NCI-H526 treated with DMSO at 0.1 percent for 48 hours (cell line): ENCODE measurements around the gene LYL1.
A peak's percentile ranks its signal among the peaks of the same experiment; 100 is the strongest.

ENCODE experiments used
- DNase-seq: peaks from one replicate; lab custom pipeline; 2025; lab: John Stamatoyannopoulos, UW

Gene LYL1

DNA sequence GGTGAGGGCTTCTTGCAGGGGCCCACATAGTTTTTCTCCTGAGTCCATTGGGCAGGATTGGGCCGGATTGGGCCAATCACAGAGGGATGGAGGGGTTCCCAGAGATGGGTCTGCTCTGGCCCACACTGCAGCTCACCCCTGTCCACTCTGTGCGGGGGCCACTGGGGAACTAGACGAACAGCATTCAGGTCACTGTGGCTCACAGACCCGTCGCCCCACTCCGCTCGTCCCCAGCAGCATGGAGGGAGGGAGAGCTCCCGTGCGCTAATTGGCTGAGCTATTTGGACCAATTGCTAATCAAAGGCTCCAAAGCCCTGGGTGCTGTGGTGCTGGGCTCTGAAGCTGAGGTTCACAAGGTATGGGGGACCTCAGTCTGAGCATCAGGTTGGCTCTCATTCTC is 26.7 kb upstream of the LYL1 start:
- DNase-seq, result no peak

DNA sequence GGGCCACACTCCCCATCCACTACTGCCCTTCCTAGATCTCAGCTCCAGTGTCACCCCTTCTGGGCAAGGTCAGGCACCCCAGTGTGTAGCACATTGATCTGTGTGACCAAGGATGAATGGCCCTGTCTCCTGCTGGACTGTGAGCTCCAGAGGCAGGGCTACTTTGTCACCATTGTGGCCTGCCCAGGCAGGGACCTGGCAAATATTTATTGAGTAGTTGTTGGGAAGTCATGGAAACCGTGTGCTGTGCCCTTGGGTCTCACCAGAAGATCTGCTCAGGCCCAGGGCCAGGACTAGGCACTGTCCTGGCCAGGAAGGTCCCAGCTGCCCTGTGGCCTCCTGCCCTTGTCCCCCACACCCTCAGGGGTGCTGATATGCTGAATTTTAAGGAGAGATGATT is 25.9 kb upstream of the LYL1 start:
- no peak for DNase-seq

DNA sequence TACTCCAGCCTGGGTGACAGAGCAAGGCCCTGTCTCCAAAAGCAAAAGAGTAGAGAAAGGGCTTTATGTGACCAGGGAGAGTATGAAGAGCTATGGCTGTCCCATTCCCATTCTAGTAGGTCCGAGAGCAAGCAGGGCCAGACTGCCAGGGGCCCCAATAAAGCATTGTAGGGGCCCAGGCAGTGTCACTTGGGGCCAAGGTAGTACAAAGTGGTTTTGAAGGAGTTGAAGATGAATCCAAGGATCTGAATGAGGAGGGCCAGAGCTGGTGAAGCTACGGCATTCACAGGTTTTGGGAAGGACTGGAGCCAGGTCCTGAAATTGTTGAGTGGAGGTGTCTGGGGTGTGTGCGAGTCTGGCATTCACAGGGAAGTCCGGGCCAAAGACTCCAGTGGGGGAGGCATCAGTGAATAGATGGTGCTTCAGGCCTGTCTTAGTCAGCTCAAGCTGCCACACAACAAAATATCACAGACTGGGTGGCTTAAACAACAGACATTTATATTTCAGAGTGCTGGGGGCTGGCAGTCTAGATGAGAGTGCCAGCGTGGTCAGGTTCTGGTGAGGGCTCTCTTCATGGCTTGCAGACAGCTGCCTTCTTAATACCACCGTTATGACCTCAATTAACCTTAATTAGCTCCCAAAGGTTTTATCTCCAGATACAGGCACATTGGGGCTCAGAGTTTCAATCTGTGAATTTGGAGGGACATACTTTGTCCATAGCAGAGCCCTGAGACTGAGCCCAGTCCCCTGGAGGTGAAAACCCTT is 25.3 kb upstream of the LYL1 start:
- no peak for DNase-seq

DNA sequence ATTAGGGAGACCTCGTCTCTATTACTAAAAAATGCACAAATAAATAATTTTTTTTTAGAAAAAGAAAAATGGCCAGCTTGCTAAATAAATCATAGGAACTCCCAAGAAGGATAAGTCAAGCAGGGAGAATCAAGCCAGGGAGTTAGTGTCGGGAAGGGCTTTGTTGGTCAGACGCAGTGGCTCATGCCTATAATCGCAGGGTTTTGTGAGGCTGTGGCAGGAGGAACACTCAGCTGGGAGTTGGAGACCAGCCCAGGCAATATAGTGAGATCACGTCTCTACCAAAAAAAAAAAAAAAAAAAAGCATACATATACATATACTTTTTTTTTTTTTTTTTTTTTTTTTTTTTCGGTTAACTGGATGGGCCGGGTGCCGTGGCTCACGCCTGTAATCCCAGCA is 24.4 kb upstream of the LYL1 start:
- no peak for DNase-seq

DNA sequence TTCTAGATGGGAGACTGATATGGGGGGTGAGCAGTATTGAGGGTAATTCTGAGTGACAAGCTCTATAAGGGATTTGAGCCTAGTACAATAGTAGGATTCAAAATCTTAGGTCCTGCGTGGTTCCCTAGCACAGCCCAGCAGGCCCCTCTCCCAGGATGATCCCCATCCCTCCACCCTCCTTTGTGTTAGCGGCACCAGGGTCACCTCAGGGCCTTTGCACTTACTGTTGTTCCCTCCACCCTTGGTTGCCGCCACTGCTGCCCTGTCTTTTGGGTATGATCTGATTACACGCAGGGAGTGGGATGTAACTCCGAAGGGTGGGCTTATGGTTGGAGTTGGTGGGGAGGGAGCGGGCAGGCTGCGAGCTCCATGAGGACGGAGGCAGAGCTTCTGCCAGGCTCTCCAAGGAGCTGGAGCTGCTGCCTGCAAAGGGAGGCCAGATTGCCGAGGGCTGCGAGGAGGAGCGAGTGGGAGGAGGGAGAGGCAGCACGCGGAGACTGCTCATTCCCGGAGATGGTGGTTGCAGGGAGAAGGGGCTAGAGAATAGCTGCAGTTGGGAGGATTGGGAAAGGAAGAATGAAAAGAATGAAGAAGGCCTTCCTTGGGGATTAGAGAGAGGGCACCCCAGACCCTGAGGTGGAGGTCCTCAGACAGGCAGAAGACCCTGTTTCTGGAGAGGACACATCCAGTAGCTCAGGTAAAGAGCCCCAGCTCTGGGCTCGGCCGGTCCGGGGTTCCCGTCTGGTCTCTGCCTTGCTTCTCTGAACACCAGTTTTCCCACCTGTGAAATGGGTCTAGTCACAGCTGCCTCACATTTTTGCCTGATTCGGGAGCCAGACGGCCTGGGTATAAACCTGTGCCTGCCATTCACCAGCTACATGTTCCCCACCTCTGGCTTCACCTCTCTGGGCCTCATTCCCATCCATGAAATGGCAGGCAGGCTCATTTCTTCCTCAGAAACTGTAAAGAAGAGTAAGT is 20.6 kb upstream of the LYL1 start:
- DNase-seq, result no peak

DNA sequence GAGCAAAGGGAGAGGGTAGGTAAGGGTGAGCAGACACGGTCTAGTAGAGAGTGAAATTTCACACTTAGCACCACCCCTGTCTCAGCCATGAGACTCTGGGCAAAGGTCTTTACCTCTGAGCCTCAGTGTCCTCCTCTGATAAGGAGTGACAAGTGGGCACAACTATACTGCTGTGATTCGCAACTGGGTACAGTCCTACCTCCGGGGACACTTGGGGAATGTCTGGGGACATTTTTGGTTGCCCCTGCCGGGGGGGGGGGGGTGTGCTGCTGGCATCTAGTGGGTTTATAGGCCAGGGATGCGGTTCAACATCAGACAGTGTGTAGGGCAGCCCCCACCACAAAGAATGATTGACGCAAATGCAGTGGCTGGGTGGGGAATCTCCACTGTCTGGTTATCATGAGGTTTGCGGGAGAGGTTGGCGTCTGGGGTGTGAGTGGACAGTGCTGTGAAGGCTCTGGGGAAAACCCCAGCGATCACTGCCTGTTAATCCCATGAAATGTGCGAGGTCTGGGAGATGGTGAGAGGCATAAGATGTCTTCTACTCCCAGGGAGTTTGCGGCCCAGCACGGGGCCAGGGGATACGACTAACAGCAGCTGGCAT is 19.7 kb upstream of the LYL1 start:
- no peak for DNase-seq

DNA sequence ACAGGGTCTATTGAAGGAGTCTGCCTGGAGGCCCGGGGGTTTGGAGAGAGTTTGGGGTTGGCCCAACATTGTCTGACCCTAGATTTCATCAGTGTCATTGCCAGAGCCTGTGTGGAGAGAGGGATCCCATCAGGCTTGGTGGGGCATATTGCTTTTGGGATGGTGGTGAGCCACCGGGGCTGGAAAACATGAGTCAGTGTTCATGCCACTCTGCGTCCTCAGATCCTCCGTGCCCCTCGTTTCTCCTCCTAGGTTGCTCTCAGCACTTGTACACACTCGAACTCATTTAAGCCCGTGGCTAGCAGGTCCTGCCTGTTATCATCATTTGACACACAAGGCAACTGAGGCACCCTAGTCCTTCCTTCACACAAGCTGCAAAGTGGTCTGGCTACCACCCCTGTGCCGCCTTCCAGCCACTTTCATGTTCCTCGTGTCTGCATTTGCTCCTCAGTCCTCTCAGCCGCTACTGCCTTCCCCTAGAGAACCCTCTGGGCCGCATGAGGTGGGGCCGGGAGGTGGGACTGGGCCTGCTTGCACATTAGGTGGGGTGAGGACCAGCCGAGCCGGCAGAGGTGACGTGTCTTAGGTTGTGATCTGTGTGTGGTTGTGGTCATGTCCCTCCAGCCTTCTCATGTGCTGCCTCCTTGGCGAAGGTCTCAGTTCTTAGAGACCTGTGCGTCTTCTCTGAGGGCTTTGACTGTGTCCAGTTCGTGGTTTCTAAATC is 19.1 kb upstream of the LYL1 start:
- no peak for DNase-seq

DNA sequence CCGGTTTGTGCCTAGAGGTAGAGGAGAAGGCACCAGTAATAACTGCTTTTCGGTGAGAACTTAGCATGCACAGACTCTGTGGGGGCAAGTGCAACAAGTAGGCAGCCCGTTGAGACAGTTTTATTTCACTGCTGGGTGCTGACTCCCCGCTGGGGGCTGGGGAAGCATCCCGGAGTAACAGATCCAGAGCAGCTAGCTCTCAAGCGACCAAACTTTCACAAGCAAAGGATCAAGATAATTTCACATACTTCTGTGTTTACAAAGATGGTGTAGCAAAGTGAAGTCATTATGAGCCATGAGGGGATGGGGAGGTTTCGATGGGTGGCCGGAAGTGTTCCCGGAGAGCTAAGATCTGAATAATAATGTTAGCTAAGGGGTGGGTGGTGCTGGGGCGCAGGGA is 18.2 kb upstream of the LYL1 start:
- no peak for DNase-seq

DNA sequence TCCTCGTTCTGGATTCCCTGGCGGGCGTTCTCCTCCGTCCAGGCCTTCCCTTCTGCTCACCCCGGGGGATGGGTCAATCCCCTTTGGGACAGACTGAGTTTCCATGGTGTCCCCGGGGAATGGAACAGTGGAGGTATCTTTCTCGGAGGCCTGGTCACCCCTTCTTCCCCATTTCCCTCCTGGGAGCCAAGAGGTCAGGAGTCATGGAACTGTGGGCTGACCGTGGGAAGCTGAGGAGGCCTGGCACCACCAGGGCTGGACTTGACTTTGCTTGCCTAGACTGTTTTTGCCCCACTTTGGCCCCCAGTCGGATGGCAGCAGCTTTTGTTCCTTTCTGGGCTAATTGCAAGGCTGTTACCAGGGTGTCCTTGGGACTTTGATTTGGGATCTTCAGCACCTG is 17.4 kb upstream of the LYL1 start:
- DNase-seq, result no peak

DNA sequence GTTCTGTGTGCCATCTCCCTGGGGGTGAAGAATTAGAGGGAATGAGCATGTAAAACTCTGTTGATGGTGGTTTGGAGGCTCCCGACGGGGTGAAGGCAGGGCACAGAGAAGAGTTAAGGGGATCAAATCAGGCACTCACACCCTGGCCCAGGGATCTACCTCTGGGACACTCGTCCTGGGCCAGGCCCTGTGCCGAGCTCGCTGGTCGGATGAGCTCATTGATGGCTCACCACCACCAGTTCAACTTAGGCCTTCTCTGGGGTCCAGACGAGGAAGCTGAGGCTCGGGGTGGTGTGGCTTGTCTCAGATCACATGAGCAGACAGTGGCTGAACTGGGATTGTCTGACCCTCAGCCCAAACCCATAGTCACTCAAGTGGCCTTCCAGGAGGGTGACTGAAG is 17.0 kb upstream of the LYL1 start:
- no peak for DNase-seq

DNA sequence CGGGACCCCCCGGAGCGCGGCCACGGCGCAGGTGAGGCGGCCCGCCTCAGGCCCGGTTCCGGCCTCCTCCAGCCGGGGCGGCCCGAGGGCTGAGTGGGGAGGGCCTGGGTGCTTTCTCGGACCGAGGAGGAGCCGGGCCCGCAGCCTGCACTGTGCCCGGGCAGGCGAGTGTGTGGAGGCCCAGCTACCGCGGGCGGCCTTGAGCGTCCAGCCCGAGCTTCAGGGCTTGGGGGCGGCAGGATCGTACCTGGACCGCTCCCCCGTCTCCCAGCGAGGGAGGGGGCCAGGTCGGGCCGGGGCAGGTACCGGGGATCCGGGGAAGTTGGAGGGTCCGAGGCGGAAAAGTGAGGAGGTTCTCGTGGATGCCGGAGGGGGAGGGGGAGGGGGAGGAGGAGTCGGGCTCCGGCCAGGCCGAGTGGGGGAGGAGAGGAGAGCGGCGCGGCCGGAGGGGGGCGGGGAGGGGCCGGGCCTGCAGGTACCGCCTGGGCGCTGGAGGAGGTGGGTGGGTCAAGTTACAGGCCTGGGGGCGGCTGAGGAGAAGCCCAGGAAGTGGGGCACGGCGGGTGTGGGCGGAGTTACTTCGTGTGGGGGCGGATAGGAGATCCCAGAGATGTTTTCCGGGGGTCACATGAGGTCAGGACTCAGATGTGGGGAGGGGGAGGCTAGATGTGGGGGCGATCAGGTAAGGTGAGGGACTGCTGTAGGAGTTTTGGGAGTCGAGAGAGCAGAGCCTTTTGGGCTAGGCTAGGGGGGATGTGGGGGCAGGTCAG is 16.0 kb upstream of the LYL1 start:
- DNase-seq, result no peak

DNA sequence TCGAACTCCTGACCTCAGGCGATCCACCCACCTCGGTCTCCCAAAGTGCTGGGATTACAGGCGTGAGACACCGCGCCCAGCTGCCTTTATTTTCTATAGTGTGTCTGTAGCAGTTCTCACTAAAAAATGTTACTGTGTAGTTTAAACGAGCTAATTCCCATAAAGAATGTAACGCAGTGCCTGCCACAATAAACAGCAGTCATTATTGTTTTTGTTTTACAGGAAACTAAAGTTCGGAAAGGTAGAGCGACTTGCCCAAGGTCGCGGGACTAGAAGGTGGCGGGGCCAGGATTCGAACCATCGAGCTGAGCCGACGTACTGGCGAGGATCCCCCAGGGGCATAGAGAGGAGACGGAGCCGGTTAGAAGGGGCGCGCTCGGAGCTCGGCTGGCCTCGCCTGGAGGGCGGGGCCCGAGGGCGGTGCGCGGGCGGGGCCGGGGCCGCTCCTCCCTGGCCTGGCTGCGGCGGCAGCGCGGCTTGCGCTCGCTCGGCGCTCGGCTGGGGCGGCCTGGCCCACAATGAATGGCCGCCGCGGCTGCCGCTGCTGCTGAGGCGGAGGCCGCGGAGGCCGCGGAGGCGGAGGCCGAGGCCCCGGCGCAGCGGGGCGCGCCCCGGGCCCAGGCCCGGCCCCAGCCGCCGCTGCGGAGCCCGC is 15.2 kb upstream of the LYL1 start, which contains the start of gene NACC1:
Gene NACC1, plus strand, starts transcription at position 493 of the 652 bp plus-strand sequence. CDS start 16,944 bp downstream, outside the sequence.
- DNase-seq, result peak; percentile 54

DNA sequence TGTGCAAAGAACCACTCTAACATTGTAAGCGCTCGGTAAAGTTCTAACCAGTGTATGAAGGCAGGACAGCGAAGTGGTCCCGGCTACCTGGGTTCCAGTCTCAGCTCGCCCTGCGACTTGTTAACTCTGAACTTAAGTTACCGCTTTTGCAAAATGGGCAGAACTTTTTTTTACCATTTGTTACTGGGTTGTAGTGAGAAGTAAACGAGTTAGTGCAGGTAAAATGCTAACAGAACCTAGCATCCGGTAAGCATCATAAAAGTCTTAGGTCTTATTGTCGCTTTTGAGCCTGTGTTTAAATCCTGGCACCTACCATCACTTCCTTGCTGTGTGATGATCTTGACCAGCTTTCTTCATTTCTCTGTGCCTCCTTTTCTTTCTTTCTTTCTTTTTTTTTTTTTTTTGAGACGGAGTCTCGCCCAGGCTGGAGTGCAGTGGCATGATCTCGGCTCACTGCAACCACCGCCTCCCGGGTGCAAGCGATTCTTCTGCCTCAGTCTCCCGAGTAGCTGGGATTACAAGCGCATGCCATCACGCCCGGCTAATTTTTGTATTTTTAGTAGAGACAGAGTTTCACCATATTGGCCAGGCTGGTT is 14.6 kb upstream of the LYL1 start:
- no peak for DNase-seq

DNA sequence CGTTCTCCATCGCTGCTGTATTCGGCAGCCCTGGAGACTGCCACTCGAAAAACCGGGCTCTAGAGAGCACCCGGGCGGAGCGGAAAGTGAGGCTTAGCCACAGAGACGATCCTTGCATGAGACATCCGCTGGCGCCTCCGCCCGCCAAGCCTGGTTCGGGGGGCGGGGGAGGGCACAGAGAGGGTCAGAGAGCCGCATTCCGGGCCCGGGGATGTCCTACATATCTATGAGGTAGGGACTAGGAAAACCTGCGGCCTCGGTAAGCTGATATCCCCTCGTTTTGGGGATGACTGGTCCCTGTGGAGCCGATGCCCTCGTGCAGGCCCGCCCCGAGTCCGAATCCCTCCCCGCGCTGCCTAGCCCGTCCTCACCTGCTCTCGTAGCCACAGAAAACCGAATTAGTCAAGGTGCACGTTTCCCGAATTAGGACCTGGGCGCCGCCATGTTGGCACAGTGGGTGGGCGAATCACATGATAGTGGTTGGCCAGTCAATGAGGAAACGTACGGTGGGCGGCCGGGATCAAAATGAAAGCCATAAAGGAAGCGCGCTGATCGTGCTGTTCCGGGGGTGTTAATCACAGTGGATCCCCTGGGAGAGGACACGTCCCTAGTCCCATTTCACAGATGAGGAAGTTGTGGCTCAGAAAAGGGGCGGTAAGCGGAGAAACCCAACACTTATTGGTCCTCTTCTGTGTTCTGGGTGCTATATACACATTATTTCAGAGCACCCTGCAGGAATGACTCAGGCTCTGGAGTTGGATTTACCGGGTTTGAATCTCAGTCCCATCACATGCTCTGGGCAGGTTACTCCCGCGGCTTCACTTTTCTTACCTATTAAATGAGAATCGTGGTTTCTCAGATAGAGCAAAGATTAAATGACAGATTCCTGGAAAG is 13.9 kb upstream of the LYL1 start, which contains the start of gene TRMT1:
Gene TRMT1, minus strand, starts transcription at position 459 of the 894 bp plus-strand sequence. Its CDS starts 341 bp downstream, at position 118.
- DNase-seq, result peak; percentile 54

DNA sequence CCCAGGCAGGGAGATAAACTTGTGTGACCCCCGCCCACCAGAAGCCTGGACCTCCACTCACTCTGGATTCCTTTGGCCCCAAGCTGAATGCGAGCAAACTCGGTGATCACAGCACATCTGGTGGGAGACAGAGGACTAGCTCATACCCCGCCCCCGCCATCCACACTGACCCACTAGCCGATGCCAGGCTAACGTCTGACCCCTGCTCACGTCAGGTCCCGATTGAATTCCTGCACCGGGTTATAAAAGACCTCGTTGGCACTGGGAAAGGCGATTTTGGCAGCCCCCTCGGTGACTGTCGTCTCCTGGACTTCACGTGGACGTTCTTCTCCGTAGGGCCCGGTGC is 13.3 kb upstream of the LYL1 start:
- DNase-seq, result no peak

DNA sequence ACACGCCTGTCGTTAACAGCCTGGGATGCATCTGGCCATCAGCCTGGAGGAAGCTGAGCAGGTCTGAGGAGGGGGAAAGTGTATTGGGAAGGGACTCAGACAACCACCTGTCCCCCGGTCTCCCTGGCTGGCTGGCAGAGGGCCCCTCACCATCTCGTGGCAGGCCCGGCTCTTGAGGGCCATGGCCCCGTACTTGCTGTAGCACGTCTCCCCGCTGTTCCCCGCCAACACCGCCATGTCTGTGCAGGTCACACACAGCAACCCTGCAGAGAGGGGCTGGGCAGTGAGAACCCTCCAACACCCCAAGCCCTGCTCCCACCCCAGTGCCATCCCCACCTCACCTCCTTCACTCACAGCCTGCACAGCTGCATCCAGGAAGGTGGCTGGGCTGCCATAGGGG is 9.9 kb upstream of the LYL1 start:
- DNase-seq, result no peak

DNA sequence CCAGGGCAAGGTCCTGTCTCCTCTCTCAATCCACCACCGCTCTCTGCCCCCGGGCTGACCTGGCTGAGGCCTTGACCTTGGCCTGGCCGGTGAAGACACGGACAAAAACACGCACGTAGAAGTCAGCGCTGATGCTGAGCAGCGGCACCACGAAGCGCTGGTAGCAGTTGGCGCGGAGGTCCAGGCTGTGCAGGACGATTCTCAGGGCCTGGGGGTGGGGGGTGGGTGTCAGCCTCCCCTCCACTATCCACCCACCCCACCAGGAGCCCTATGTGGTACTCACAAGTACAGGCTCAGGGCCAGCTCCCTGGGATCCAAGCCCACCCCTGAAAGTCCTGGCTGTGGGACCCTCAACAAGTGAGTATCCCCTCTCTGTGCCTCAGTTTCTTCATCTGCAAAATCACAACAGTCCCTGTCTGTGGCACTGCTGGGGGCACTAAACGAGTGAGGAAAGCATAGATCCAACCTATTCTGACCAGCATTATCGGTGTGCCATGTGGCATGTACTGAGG is 7.5 kb upstream of the LYL1 start:
- DNase-seq, result no peak

DNA sequence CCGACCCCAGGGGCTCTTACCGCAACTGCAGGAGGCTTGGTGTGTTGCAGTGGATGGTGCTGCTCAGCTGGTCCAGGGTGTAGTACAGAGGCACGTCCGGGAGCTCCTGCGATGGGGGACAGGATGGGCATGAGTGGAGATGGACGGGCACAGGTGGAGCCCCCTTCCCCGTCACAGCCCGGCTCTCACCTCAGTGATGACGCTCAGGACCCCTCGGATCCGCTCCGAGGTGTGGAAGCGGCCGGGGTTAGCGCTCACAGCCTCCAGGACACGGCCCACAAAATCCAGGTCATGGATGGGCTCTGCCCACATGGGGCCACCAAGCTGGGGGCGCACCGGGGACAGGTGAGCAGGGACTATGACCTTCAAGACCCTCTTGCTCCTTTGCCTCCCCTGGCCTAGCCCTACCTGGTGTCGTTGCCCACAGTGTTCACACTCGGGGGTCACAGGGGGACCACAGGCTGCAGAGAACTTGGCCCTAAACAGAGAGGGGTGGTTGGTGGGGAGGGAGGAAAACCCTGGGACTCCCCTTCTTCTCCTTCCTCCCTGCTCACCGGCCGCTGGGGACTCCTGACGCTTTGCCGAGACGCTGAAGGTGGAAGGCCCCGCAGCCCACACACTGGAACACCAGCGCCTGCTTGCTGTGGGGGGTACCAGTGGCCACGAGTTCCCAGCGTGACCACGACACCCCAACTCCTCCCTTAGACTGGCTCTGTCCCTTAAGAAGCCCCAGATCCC is 6.9 kb upstream of the LYL1 start:
- no peak for DNase-seq
